Measurements from ENCODE around the gene TLCD4.

TLCD4 gene

GRCh38 chr1:95080446-95080845, 36.7 kb upstream of the TLCD4 start:
- TF ChIP-seq REST (IDR thresholded peaks at IDR 0.05; ENCODE audit: low read depth) (no peak), NFIC (IDR thresholded peaks at IDR 0.05) (no peak), TAF1 (IDR thresholded peaks at IDR 0.05; ENCODE audit: low read depth) (no peak)

GRCh38 chr1:95080879-95081278, 36.3 kb upstream of the TLCD4 start:
- no peak for TF ChIP-seq RAD21 (IDR thresholded peaks at IDR 0.05; ENCODE audit: low read depth)
- no peak for TF ChIP-seq TEAD4 (IDR thresholded peaks at IDR 0.05)
- no peak for TF ChIP-seq TCF12 (IDR thresholded peaks at IDR 0.05; ENCODE audit: low read depth)

- TF ChIP-seq TCF12 (IDR thresholded peaks at IDR 0.05; ENCODE audit: low read depth) = no peak
- TF ChIP-seq RAD21 (IDR thresholded peaks at IDR 0.05; ENCODE audit: low read depth) = peak; percentile 62
Measured at GRCh38 chr1:95084317-95085176, 32.6 kb upstream of the TLCD4 start.

GRCh38 chr1:95085376-95085775, 31.8 kb upstream of the TLCD4 start:
- TF ChIP-seq CEBPB (IDR thresholded peaks at IDR 0.05) (no peak), REST (IDR thresholded peaks at IDR 0.05; ENCODE audit: low read depth) (no peak), YY1 (IDR thresholded peaks at IDR 0.05; ENCODE audit: low read depth) (no peak), TAF1 (IDR thresholded peaks at IDR 0.05; ENCODE audit: low read depth) (no peak), EGR1 (IDR thresholded peaks at IDR 0.05) (no peak), TEAD4 (IDR thresholded peaks at IDR 0.05) (no peak), MAX (IDR thresholded peaks at IDR 0.05) (no peak), NFIC (IDR thresholded peaks at IDR 0.05) (no peak)

- TF ChIP-seq TEAD4 (IDR thresholded peaks at IDR 0.05) (0 out of 2 replicates have a peak, but pooled peaks have one; percentile 19), ZBTB7A (IDR thresholded peaks at IDR 0.05; ENCODE audit: low read depth) (no peak)
Measured at GRCh38 chr1:95086949-95087533, 30.1 kb upstream of the TLCD4 start.

- TF ChIP-seq TCF12 (IDR thresholded peaks at IDR 0.05; ENCODE audit: low read depth) (no peak), REST (IDR thresholded peaks at IDR 0.05; ENCODE audit: low read depth) (no peak), NFIC (IDR thresholded peaks at IDR 0.05) (no peak), CREB1 (IDR thresholded peaks at IDR 0.05; ENCODE audit: low read depth) (no peak), YY1 (IDR thresholded peaks at IDR 0.05; ENCODE audit: low read depth) (no peak), TEAD4 (IDR thresholded peaks at IDR 0.05) (no peak), TAF1 (IDR thresholded peaks at IDR 0.05; ENCODE audit: low read depth) (no peak), CEBPB (IDR thresholded peaks at IDR 0.05) (no peak), FOXM1 (IDR thresholded peaks at IDR 0.05; ENCODE audit: borderline replicate concordance, low read depth) (no peak), ZBTB7A (IDR thresholded peaks at IDR 0.05; ENCODE audit: low read depth) (no peak), MAX (IDR thresholded peaks at IDR 0.05) (no peak), EP300 (IDR thresholded peaks at IDR 0.05; ENCODE audit: borderline replicate concordance) (no peak), RAD21 (IDR thresholded peaks at IDR 0.05; ENCODE audit: low read depth) (no peak), EGR1 (IDR thresholded peaks at IDR 0.05) (no peak), USF1 (IDR thresholded peaks at IDR 0.05) (no peak)
Measured at GRCh38 chr1:95088303-95088702, 28.9 kb upstream of the TLCD4 start.

All from Ishikawa (cell line).